ENCODE data around the gene UST.

GRCh38 chr6:148724428-148724827, 22.4 kb upstream of the UST start:
- TF ChIP-seq EZH2 (IDR thresholded peaks at IDR 0.05; ENCODE audit: borderline replicate concordance, low read length) (no peak), CTCF (conservative IDR thresholded peaks at IDR 0.05 in 1 of 2, IDR thresholded peaks at IDR 0.05 in 1 of 2; ENCODE audit: extremely low read depth in 1 of 2, insufficient read depth in 1 of 2, low read depth in 1 of 2, low read length in 2 of 2) (no peak)

Measured in mammary epithelial cell (primary cell).